Neural crest cell (in vitro differentiated cells): ENCODE measurements around the gene ZDHHC3. TPM values are rescaled to one million over a fixed set of nuclear protein-coding genes. Genes with fewer than 3 reads are reported as not detected.

Experiments
- DNase-seq: peaks from one replicate; pipeline ENCODE4 v3.0.0; 2021; ENCODE audit warnings: low read depth, mixed read lengths, low spot score
- H3K27ac Mint-ChIP-seq: one replicate; pipeline ENCODE4 v1.8.0; 2021; ENCODE audit warnings: mild to moderate bottlenecking, mixed read lengths; ENCODE audit not compliant: unreplicated experiment
- H3K27me3 Mint-ChIP-seq: 2 replicates; pipeline ENCODE4 v1.8.0; 2021; ENCODE audit warnings: low read depth, mild to moderate bottlenecking, mixed read lengths
- H3K36me3 Mint-ChIP-seq: 2 replicates; pipeline ENCODE4 v1.8.0; 2021; ENCODE audit warnings: low read depth, mild to moderate bottlenecking, mixed read lengths
- H3K4me1 Mint-ChIP-seq: 2 replicates; pipeline ENCODE4 v1.8.0; 2021; ENCODE audit warnings: mixed read lengths
- H3K4me3 Mint-ChIP-seq: one replicate; pipeline ENCODE4 v1.8.0; 2021; ENCODE audit warnings: mild to moderate bottlenecking, mixed read lengths
- H3K9me3 Mint-ChIP-seq: 2 replicates; pipeline ENCODE4 v1.8.0; 2021; ENCODE audit warnings: mixed read lengths
- total RNA-seq: library from RNA; stranded (reverse); gene quantifications from 2 replicates; pipeline ENCODE4 v1.2.1, GENCODE V29; 2021
- TF ChIP-seq, protein P1 (sequence below): fragments of 200-600 bp; sonication (generic); conservative IDR thresholded peaks from 2 replicates; pipeline ENCODE4 v1.5.0; 2021; ENCODE audit warnings: antibody characterized with exemption, mild to moderate bottlenecking

The ZDHHC3 gene
- total RNA-seq, 1 donor from 2014 or later, result 62.2 TPM

DNA sequence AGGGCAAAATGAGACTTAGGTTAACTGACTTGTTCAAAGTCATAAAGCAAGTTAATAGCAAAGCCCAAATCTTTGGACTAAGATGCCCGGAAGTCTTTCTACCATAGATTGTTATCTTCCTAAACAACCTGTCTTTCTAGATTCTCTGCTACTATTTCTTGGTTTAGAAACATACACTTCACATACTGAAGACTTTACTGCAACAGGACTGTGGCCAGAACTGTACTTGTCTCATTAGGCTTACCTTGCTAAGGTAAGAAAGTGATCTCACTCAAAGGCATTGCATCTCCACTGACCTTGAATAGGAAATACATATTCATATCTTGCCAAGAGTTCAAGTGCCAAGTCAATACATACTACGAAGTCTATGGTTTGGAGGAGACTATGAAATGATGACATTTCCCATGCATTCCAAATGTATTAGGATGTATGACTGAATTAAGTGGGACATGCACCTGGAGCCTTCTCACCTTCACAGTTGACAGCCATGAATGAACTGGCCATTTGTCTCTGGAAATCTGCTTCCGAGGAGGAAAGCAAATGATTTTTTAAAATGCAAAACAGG, 5.0 kb downstream of the ZDHHC3 start:
- Mint-ChIP-seq H3K4me1 (peaks cover 14% of the 10 kb centered on the region), H3K4me3 (no peak overlapping the region), H3K36me3 (no peaks in the 10 kb centered on the region), H3K27me3 (no peaks in the 10 kb centered on the region), H3K27ac (no peak overlapping the region), H3K9me3 (no peaks in the 10 kb centered on the region)
- TF ChIP-seq, protein P1, sequence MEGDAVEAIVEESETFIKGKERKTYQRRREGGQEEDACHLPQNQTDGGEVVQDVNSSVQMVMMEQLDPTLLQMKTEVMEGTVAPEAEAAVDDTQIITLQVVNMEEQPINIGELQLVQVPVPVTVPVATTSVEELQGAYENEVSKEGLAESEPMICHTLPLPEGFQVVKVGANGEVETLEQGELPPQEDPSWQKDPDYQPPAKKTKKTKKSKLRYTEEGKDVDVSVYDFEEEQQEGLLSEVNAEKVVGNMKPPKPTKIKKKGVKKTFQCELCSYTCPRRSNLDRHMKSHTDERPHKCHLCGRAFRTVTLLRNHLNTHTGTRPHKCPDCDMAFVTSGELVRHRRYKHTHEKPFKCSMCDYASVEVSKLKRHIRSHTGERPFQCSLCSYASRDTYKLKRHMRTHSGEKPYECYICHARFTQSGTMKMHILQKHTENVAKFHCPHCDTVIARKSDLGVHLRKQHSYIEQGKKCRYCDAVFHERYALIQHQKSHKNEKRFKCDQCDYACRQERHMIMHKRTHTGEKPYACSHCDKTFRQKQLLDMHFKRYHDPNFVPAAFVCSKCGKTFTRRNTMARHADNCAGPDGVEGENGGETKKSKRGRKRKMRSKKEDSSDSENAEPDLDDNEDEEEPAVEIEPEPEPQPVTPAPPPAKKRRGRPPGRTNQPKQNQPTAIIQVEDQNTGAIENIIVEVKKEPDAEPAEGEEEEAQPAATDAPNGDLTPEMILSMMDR, result no peak
- DNase-seq, result no peak

DNA sequence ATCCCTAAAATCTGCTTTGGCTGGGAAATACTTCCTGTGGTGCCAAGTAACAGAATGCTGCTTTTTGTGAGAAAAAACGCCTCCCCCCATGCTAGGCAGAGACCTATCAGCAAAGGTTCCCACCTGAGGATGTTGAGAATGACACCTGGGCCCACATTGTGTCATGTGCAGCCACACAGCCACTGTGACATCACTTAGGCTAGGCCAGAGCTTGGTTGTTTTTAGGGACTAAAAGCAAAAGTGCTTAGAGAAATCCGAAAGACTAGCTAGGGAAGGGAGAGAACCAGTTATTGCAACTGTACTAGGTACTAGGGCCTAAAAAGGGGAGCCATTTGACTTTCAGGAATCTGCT, 6.2 kb downstream of the ZDHHC3 start:
- Mint-ChIP-seq H3K36me3 (no peaks in the 10 kb centered on the region), H3K4me1 (peaks cover 11% of the 10 kb centered on the region), H3K9me3 (no peaks in the 10 kb centered on the region), H3K27me3 (no peaks in the 10 kb centered on the region), H3K4me3 (no peak overlapping the region), H3K27ac (no peak overlapping the region)
- DNase-seq, result no peak
- TF ChIP-seq, protein P1, result no peak

DNA sequence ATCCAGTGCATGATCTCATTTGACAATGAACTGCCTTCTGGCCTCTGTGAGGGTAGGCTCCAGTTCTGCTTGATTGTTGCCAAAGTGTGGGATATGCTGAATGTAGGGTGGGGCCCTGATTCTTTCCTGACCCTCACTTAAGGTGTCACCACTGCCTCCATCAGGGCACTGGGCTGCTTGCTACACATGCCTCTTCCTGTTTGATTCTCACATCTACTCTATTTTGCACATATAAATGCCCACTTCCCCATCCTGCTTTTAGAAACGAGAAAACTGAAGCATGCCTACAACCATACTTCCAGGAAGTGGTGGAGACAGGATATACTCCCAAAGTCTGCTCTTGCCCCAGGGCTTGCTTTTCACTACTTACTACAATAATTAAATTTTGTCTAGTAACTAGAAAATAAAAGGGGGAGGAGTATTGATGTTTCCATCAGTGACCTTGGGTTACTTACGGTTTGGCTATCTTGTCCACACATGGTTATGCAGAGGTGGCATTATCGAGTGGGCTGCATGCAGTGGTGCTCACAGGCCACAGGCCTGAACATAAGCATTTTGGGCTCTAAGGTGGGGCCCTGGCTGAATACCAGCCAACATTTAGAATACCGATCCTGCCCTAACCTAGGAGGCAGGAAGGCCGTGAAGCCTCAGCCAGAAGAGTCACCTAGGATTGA, 6.7 kb downstream of the ZDHHC3 start:
- no peak overlapping the region for H3K4me3 Mint-ChIP-seq
- DNase-seq, result no peak
- no peaks in the 10 kb centered on the region for H3K27me3 Mint-ChIP-seq
- H3K36me3 Mint-ChIP-seq, result no peaks in the 10 kb centered on the region
- TF ChIP-seq, protein P1, result no peak
- no peaks in the 10 kb centered on the region for H3K9me3 Mint-ChIP-seq
- peaks cover 11% of the 10 kb centered on the region for H3K4me1 Mint-ChIP-seq
- H3K27ac Mint-ChIP-seq, result no peak overlapping the region

- DNase-seq, result no peak
- Mint-ChIP-seq H3K36me3 (no peaks in the 10 kb centered on the region), H3K27me3 (no peaks in the 10 kb centered on the region), H3K9me3 (no peaks in the 10 kb centered on the region), H3K4me1 (peaks cover 16% of the 10 kb centered on the region), H3K27ac (peak overlapping the region; percentile 25), H3K4me3 (no peak overlapping the region)
- TF ChIP-seq, protein P1, result no peak
These were observed 7.5 kb downstream of the ZDHHC3 start for GRCh38 chr3:44968447-44968858.

DNA sequence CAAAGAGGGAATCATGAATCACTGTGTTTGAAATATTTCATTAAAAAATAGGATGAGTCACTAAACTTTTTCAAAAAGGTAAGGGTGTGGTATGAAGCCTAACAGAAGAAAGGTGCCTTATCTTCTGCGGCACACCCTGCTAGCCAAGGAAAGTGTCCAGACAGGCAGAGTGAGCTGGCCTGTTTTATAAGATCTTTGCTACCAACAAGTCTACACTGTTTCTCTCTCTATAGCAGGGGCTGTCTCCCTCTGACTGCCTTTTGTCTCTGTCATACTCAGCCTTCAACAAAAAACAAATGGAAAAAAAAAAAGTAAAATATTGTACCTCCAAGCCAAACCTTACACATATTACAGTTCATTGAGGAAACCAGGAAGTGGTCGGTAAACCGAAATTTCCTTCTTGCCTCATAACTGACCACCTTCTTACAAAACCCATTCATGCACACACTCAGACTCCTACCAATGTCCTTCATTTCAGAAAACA, 9.1 kb downstream of the ZDHHC3 start:
- H3K4me1 Mint-ChIP-seq, result peaks cover 33% of the 10 kb centered on the region
- H3K4me3 Mint-ChIP-seq, result no peak overlapping the region
- TF ChIP-seq, protein P1, result no peak
- DNase-seq, result no peak
- H3K27ac Mint-ChIP-seq, result peak overlapping the region; percentile 72
- no peaks in the 10 kb centered on the region for H3K27me3 Mint-ChIP-seq
- no peaks in the 10 kb centered on the region for H3K36me3 Mint-ChIP-seq
- H3K9me3 Mint-ChIP-seq, result no peaks in the 10 kb centered on the region
